GM19240 (cell line): ENCODE data around the gene PPP1R14D.

Source experiments
- DNase-seq: peaks from one replicate; pipeline ENCODE4 v3.0.0; 2011; ENCODE audit warnings: low spot score; ENCODE audit not compliant: insufficient read length

Gene PPP1R14D

GRCh38 chr15:40853241-40853890 is 24.9 kb upstream of the PPP1R14D start:
- no peak for DNase-seq

- DNase-seq, result no peak
These were observed 24.0 kb upstream of the PPP1R14D start for GRCh38 chr15:40852529-40852928.

GRCh38 chr15:40850576-40851112 is 22.1 kb upstream of the PPP1R14D start:
- DNase-seq, result no peak

- peak; percentile 71 for DNase-seq
These were observed 18.9 kb upstream of the PPP1R14D start for GRCh38 chr15:40847223-40847961.

- DNase-seq, result no peak
These were observed 18.3 kb upstream of the PPP1R14D start for GRCh38 chr15:40846841-40847222.

GRCh38 chr15:40845511-40846284 is 17.2 kb upstream of the PPP1R14D start:
- DNase-seq, result no peak

- no peak for DNase-seq
These were observed 16.5 kb upstream of the PPP1R14D start for GRCh38 chr15:40845036-40845435.

GRCh38 chr15:40844696-40845030 is 16.2 kb upstream of the PPP1R14D start:
- no peak for DNase-seq

GRCh38 chr15:40843885-40844695 is 15.6 kb upstream of the PPP1R14D start, which contains the start of gene SPINT1:
Gene SPINT1, plus strand, starts transcription at chr15:40844048. Its CDS starts 507 bp downstream, at chr15:40844555.
- no peak for DNase-seq

- no peak for DNase-seq
These were observed 14.9 kb upstream of the PPP1R14D start for GRCh38 chr15:40843261-40843884.

GRCh38 chr15:40841741-40842140 is 13.2 kb upstream of the PPP1R14D start:
- no peak for DNase-seq

GRCh38 chr15:40838756-40839155 is 10.2 kb upstream of the PPP1R14D start:
- DNase-seq, result no peak

- DNase-seq, result no peak
These were observed 7.5 kb upstream of the PPP1R14D start for GRCh38 chr15:40836020-40836419.

GRCh38 chr15:40832903-40833302 is 4.4 kb upstream of the PPP1R14D start:
- no peak for DNase-seq

GRCh38 chr15:40831861-40832260 is 3.4 kb upstream of the PPP1R14D start:
- DNase-seq, result no peak

- no peak for DNase-seq
These were observed 2.4 kb upstream of the PPP1R14D start for GRCh38 chr15:40830884-40831283.

GRCh38 chr15:40829115-40829514 is 607 bp upstream of the PPP1R14D start:
- DNase-seq, result no peak

GRCh38 chr15:40826423-40827075 is 2.0 kb downstream of the PPP1R14D start:
- no peak for DNase-seq

- no peak for DNase-seq
These were observed 2.7 kb downstream of the PPP1R14D start for GRCh38 chr15:40825661-40826422.
